Fibroblast of lung (primary cell): ENCODE measurements around the gene MAS1. TPM values are rescaled to one million over a fixed set of nuclear protein-coding genes. Genes with fewer than 3 reads are reported as not detected.
A peak's percentile ranks its signal among the peaks of the same experiment; 100 is the strongest.

Experiments used
- DNase-seq, 2 donors: peaks; one replicate each; pipeline versions ENCODE4 v3.0.0 to v3.0.0-alpha.2; 2010; ENCODE audit warnings: low read depth in 2 of 2
- H2AFZ ChIP-seq: 2 replicates; pipeline ENCODE4 v1.5.1; 2012; ENCODE audit warnings: low read length, control low read depth, inconsistent platforms
- H3K27ac ChIP-seq: 2 replicates; pipeline ENCODE4 v1.5.1; 2011; ENCODE audit warnings: low read length, control low read depth; ENCODE audit not compliant: insufficient read depth
- H3K27me3 ChIP-seq: 2 replicates; pipeline ENCODE4 v1.5.1; 2011; ENCODE audit warnings: mild to moderate bottlenecking, low read length; ENCODE audit not compliant: control insufficient read depth, insufficient read depth
- H3K36me3 ChIP-seq: 2 replicates; pipeline ENCODE4 v1.5.1; 2011; ENCODE audit warnings: low read length; ENCODE audit not compliant: control insufficient read depth, insufficient read depth
- H3K4me1 ChIP-seq: 2 replicates; pipeline ENCODE4 v1.5.1; 2011; ENCODE audit warnings: low read length; ENCODE audit not compliant: control insufficient read depth, insufficient read depth; ENCODE audit errors: extremely low read depth
- H3K4me2 ChIP-seq: 2 replicates; pipeline ENCODE4 v1.5.1; 2011; ENCODE audit warnings: low read length, control low read depth; ENCODE audit not compliant: insufficient read depth; ENCODE audit errors: extremely low read depth
- H3K4me3 ChIP-seq, 4 experiments: fragments of 200-600 bp in 1 of 4; sonication (generic) in 1 of 4; replicated peaks in 1 of 4; 2 replicates each; pipeline ENCODE4 v1.5.1; 2011 to 2016; ENCODE audit warnings: low read length in 4 of 4, low read depth in 3 of 4, mild to moderate bottlenecking in 3 of 4, control low read depth in 2 of 4, inconsistent platforms in 1 of 4, mixed read lengths in 1 of 4; ENCODE audit not compliant: insufficient read depth in 1 of 4; ENCODE audit errors: control extremely low read depth in 1 of 4
- H3K79me2 ChIP-seq: 2 replicates; pipeline ENCODE4 v1.5.1; 2012; ENCODE audit warnings: mild to moderate bottlenecking, low read length, inconsistent platforms; ENCODE audit not compliant: control insufficient read depth, insufficient read depth
- H3K9ac ChIP-seq: 2 replicates; pipeline ENCODE4 v1.5.1; 2011; ENCODE audit warnings: mild to moderate bottlenecking, low read length, control low read depth; ENCODE audit not compliant: insufficient read depth
- H3K9me3 ChIP-seq: 2 replicates; pipeline ENCODE4 v1.5.1; 2012; ENCODE audit warnings: low read depth, low read length; ENCODE audit not compliant: control insufficient read depth, insufficient read depth
- H4K20me1 ChIP-seq: 2 replicates; pipeline ENCODE4 v1.5.1; 2011; ENCODE audit warnings: low read length; ENCODE audit not compliant: control insufficient read depth, insufficient read depth; ENCODE audit errors: extremely low read depth
- CTCF ChIP-seq, 2 donors: IDR thresholded peaks in 1 of 2; conservative IDR thresholded peaks in 1 of 2; 1 replicate in 1 of 2; 2 replicates in 1 of 2; pipeline ENCODE4 v1.5.1; 2011 to 2012; ENCODE audit warnings: low read length in 2 of 2, control low read depth in 1 of 2, inconsistent platforms in 1 of 2, low read depth in 1 of 2, mild to moderate bottlenecking in 1 of 2
- EZH2 ChIP-seq: IDR thresholded peaks from 2 replicates; pipeline ENCODE4 v1.5.1; 2012; ENCODE audit warnings: low read length, control low read depth, mild to moderate bottlenecking; ENCODE audit errors: missing control alignments
- polyA plus RNA-seq, 2 donors: library from polyadenylated mRNA; depleted of rRNA in 1 of 2; stranded (reverse) in 1 of 2; unstranded in 1 of 2; fragments of >200 nt; gene quantifications; 2 replicates each; pipeline ENCODE4 v1.2.1, GENCODE V29; 2011 to 2012; ENCODE audit warnings: missing spikeins in 1 of 2
- total RNA-seq: library from RNA; depleted of rRNA; stranded (reverse); fragments of >200 nt; gene quantifications from 2 replicates; pipeline ENCODE4 v1.2.1, GENCODE V29; 2014

The MAS1 gene
- total and polyA plus RNA-seq, 2 donors (not counting 1 experiment from before 2014, with no cell fraction given), result not detected

- DNase-seq, result no peak
- TF ChIP-seq EZH2 (no peak), CTCF (conservative IDR thresholded peaks at IDR 0.05 in 1 of 2, IDR thresholded peaks at IDR 0.05 in 1 of 2; ENCODE audit: low read depth in 1 of 2, low read length in 2 of 2) (no peak)
These were observed 39.0 kb downstream of the MAS1 start for GRCh38 chr6:159929819-159930218.

GRCh38 chr6:159931112-159931511 is 40.3 kb downstream of the MAS1 start:
- no peak overlapping the region for H2AFZ ChIP-seq
- H3K36me3 ChIP-seq, result no peaks in the 10 kb centered on the region
- H3K4me3 ChIP-seq, result no peak overlapping the region
- DNase-seq, result no peak
- no peak overlapping the region for H3K4me2 ChIP-seq
- H3K9ac ChIP-seq, result no peak overlapping the region
- H3K27ac ChIP-seq, result no peak overlapping the region
- H3K27me3 ChIP-seq, result no peaks in the 10 kb centered on the region
- H3K9me3 ChIP-seq, result no peaks in the 10 kb centered on the region
- no peaks in the 10 kb centered on the region for H3K79me2 ChIP-seq
- H4K20me1 ChIP-seq, result no peaks in the 10 kb centered on the region
- TF ChIP-seq EZH2 (no peak), CTCF (conservative IDR thresholded peaks at IDR 0.05 in 1 of 2, IDR thresholded peaks at IDR 0.05 in 1 of 2; ENCODE audit: low read depth in 1 of 2, low read length in 2 of 2) (no peak)
- H3K4me1 ChIP-seq, result peaks cover 4% of the 10 kb centered on the region

More at GRCh38 chr6:159929819-159930218, 39.0 kb downstream of the MAS1 start:
- H3K79me2 ChIP-seq, result no peaks in the 10 kb centered on the region
- no peak overlapping the region for H3K27ac ChIP-seq
- no peak overlapping the region for H3K4me3 ChIP-seq
- H3K9ac ChIP-seq, result no peak overlapping the region
- no peaks in the 10 kb centered on the region for H3K27me3 ChIP-seq
- H3K4me2 ChIP-seq, result no peak overlapping the region
- no peaks in the 10 kb centered on the region for H4K20me1 ChIP-seq
- H3K4me1 ChIP-seq, result peaks cover 4% of the 10 kb centered on the region
- H3K36me3 ChIP-seq, result no peaks in the 10 kb centered on the region
- no peaks in the 10 kb centered on the region for H3K9me3 ChIP-seq
- no peak overlapping the region for H2AFZ ChIP-seq

- Histone ChIP-seq H3K4me1 (peaks cover 4% of the 10 kb centered on the region), H3K9ac (no peak overlapping the region), H3K36me3 (no peaks in the 10 kb centered on the region), H3K27me3 (no peaks in the 10 kb centered on the region), H3K79me2 (no peaks in the 10 kb centered on the region), H3K27ac (no peak overlapping the region), H4K20me1 (no peaks in the 10 kb centered on the region), H3K4me2 (no peak overlapping the region), H3K4me3 (no peak overlapping the region), H3K9me3 (no peaks in the 10 kb centered on the region), H2AFZ (peak overlapping the region; percentile 19)
- DNase-seq, result no peak
- TF ChIP-seq EZH2, result no peak
- TF ChIP-seq CTCF (conservative IDR thresholded peaks at IDR 0.05 in 1 of 2, IDR thresholded peaks at IDR 0.05 in 1 of 2; ENCODE audit: low read depth in 1 of 2, low read length in 2 of 2), result no peak
These were observed 41.1 kb downstream of the MAS1 start for GRCh38 chr6:159931846-159932245.
